Measurements from ENCODE around the gene DUSP3.

Gene DUSP3

GRCh38 chr17:43768382-43768781 lies 10.4 kb downstream of the DUSP3 start:
- DNase-seq, result peak; percentile 65

GRCh38 chr17:43767713-43768059 lies 11.1 kb downstream of the DUSP3 start:
- no peak for DNase-seq

GRCh38 chr17:43767053-43767712 lies 11.6 kb downstream of the DUSP3 start:
- no peak for DNase-seq

- no peak for DNase-seq
Observed at GRCh38 chr17:43766413-43767052, 12.2 kb downstream of the DUSP3 start.

- peak; percentile 83 for DNase-seq
Observed at GRCh38 chr17:43760254-43760852, 18.4 kb downstream of the DUSP3 start.

- no peak for DNase-seq
Observed at GRCh38 chr17:43759836-43760235, 18.9 kb downstream of the DUSP3 start.

GRCh38 chr17:43758497-43759174 lies 20.1 kb downstream of the DUSP3 start, which contains the start of gene SOST:
Gene SOST, minus strand, starts transcription at chr17:43758791. Its CDS starts 50 bp downstream, at chr17:43758741.
- DNase-seq, result no peak

GRCh38 chr17:43758086-43758485 lies 20.7 kb downstream of the DUSP3 start:
- DNase-seq, result no peak

GRCh38 chr17:43757171-43757660 lies 21.6 kb downstream of the DUSP3 start:
- DNase-seq, result no peak

- DNase-seq, result no peak
Observed at GRCh38 chr17:43756201-43756600, 22.6 kb downstream of the DUSP3 start.

- DNase-seq, result no peak
Observed at GRCh38 chr17:43755389-43755875, 23.3 kb downstream of the DUSP3 start.

GRCh38 chr17:43754947-43755346 lies 23.8 kb downstream of the DUSP3 start:
- no peak for DNase-seq

GRCh38 chr17:43753493-43754129 lies 25.2 kb downstream of the DUSP3 start:
- DNase-seq, result no peak

- no peak for DNase-seq
Observed at GRCh38 chr17:43750153-43750552, 28.6 kb downstream of the DUSP3 start.

- no peak for DNase-seq
Observed at GRCh38 chr17:43745541-43745940, 33.2 kb downstream of the DUSP3 start.

- DNase-seq, result no peak
Observed at GRCh38 chr17:43741636-43742035, 37.1 kb downstream of the DUSP3 start.

- DNase-seq, result no peak
Observed at GRCh38 chr17:43740541-43740940, 38.2 kb downstream of the DUSP3 start.

- DNase-seq, result no peak
Observed at GRCh38 chr17:43737722-43738121, 41.1 kb downstream of the DUSP3 start.

- no peak for DNase-seq
Observed at GRCh38 chr17:43736389-43736788, 42.4 kb downstream of the DUSP3 start.

- no peak for DNase-seq
Observed at GRCh38 chr17:43734376-43734775, 44.4 kb downstream of the DUSP3 start.

GRCh38 chr17:43733956-43734355 lies 44.8 kb downstream of the DUSP3 start:
- DNase-seq, result no peak

- DNase-seq, result no peak
Observed at GRCh38 chr17:43732958-43733357, 45.8 kb downstream of the DUSP3 start.

GRCh38 chr17:43728081-43728480 lies 50.7 kb downstream of the DUSP3 start:
- no peak for DNase-seq
